Liver (tissue), 3 donors: ENCODE measurements around the gene TRIM29.

ENCODE experiments used
- CTCF ChIP-seq: fragments of 150-350 bp; IDR thresholded peaks from 2 replicates; pipeline ENCODE4 v1.5.1; 2017; ENCODE audit warnings: improper control_type of control experiment, low read depth, low read length; ENCODE audit not compliant: missing input control
- JUND ChIP-seq, 2 donors: IDR thresholded peaks; 2 replicates each; pipeline ENCODE4 v1.6.1; 2016; ENCODE audit warnings: antibody characterized with exemption in 2 of 2
- RAD21 ChIP-seq, 2 donors: IDR thresholded peaks; 2 replicates each; pipeline ENCODE4 v1.6.1; 2016; ENCODE audit warnings: antibody characterized with exemption in 2 of 2, mild to moderate bottlenecking in 2 of 2
- YY1 ChIP-seq: IDR thresholded peaks from 2 replicates; pipeline ENCODE4 v1.6.1; 2016; ENCODE audit warnings: antibody characterized with exemption, mild to moderate bottlenecking
- donor health status: healthy.
- donor health status: healthy.

- TF ChIP-seq CTCF (no peak), JUND (IDR thresholded peaks at IDR 0.05) (no peak), RAD21 (IDR thresholded peaks at IDR 0.05) (no peak), YY1 (no peak)
These were observed 29.1 kb downstream of the TRIM29 start for GRCh38 chr11:120108785-120109168.
